ENCODE measurements around the gene CSMD2.

Gene CSMD2

GRCh38 chr1:34007760-34008159 lies 157.3 kb downstream of the CSMD2 start:
- no peak overlapping the region for H3K4me3 ChIP-seq (ENCODE audit: low read length)
- TF ChIP-seq CTCF (conservative IDR thresholded peaks at IDR 0.05; ENCODE audit: low read length): no peak
- no peak for DNase-seq (ENCODE audit: low read depth)

DNA sequence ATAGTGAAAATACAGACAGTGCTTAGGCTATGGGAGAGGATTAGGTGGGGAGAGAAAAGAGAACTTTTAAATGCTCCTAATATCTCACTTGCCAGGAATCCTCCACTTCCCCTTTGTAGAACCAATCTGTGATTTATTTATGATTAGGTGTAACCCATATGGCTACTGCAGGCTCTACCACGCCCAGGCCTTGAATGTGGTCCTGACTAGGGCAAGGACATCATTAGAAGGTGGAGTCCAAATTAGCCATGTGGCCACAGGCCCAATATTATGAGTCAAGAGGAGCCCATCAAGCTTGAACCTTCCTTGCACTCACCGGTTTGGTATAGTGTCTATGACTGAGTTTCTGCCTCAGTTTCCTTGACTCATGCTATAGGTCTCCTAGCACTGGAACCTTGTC lies 159.7 kb downstream of the CSMD2 start:
- DNase-seq (ENCODE audit: low read depth): no peak
- TF ChIP-seq CTCF (conservative IDR thresholded peaks at IDR 0.05; ENCODE audit: low read length): no peak
- no peak overlapping the region for H3K4me3 ChIP-seq (ENCODE audit: low read length)

- no peak for DNase-seq (ENCODE audit: low read depth)
- no peak for TF ChIP-seq CTCF (conservative IDR thresholded peaks at IDR 0.05; ENCODE audit: low read length)
- no peak overlapping the region for H3K4me3 ChIP-seq (ENCODE audit: low read length)
Observed at GRCh38 chr1:34002810-34003209, 162.2 kb downstream of the CSMD2 start.

DNA sequence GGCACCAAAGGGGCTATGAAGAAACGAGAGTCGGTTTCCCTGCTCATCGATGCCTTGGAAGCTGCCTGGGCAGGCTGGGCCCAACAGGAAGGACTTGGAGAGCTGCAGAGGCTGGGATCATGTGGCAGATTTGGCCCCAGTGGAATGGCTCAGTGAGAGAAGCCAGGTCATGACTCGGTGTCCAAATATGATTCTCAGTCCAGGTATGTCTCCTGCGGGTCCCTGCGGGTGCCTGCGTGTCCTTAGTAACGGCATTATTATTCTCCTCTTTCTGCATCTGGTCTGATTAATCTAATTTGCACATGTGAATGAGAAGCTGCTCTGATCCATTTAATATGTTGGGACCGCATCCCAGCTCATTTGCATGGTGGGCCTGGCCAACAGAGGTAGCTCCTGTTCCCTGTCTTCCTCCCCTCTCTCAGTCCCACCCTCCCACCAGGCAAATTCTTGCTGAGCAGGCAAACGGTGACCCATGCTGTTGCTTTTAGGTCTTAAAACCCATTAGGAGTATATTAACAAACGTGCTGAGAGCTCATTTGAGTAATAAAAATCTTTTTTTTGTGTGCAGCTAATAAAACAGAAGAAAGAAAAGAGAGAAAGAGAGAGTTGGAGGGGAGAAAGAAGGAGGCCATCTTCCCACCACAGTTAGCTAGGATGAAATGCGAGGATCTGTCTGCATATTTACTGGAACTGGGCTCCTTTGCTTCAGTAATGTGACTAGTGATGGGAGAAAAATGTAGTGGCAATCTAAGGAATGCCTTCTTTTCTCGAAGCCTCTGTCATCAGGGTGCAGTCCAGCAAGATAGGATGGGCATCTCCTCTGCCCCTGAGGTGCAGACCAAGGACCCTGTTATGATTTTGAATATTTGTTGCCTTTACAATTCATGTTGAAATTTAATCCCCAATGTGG lies 167.6 kb downstream of the CSMD2 start:
- no peak overlapping the region for H3K4me3 ChIP-seq (ENCODE audit: low read length)
- DNase-seq (ENCODE audit: low read depth): peak; percentile 62
- TF ChIP-seq CTCF (conservative IDR thresholded peaks at IDR 0.05; ENCODE audit: low read length): no peak

DNA sequence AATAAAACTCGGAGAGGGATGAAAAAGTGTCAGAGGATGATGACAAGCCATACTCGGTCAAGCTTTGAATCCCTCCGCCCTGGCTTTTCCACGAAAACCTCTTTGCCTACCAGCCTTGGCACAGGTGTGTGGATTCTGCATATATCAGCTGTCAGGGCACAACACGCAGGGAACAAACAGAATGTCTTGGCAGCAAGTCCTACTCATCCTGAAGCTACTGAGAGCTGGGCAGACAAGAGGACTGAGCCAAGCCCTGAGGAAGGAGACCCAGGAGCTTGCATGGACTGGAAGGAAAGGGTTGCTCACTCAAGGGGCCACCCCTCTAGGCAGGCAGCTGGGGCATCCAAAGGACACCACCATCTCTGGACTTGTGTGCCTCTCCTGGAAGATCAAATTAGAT lies 168.7 kb downstream of the CSMD2 start:
- H3K4me3 ChIP-seq (ENCODE audit: low read length): no peak overlapping the region
- TF ChIP-seq CTCF (conservative IDR thresholded peaks at IDR 0.05; ENCODE audit: low read length): no peak
- DNase-seq (ENCODE audit: low read depth): no peak

DNA sequence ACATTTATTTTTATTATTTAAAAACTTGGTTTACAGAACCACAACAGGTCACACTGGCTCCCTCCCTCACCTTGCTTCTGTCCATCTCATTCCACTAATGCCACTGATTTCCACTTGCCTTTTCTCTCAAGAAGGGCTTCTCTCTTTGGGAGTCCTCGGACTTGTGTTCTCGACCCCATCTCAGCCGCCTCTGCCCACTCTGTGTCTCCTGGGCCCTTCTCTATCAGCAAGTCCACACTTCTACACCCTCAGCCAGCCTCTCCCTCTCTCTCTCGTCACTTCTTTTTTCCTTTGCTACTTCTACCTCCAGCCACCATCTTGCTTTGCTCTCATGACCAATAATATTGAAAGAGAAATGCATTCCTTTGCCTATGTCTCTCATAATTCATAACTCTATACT lies 171.7 kb downstream of the CSMD2 start:
- TF ChIP-seq CTCF (conservative IDR thresholded peaks at IDR 0.05; ENCODE audit: low read length): no peak
- H3K4me3 ChIP-seq (ENCODE audit: low read length): no peak overlapping the region
- DNase-seq (ENCODE audit: low read depth): no peak

DNA sequence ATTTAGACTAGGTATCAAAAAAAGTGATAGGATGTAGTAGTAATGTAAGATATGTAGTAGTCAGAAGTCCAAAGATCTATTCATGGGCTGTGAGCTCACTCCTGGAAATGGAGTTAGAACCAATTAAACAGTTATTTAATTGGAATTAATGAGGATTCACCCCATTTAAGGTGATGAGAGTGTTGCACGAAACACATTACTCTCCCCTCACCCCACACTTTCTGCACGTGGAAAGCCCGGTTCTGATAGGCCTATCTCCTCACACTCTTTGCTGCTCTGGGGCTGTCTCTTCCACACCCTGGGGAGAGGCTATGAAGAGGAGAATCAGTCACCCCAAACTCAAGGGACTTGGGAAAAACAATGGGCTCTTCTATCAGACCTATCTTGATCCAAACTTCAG lies 174.7 kb downstream of the CSMD2 start:
- TF ChIP-seq CTCF (conservative IDR thresholded peaks at IDR 0.05; ENCODE audit: low read length): no peak
- H3K4me3 ChIP-seq (ENCODE audit: low read length): no peak overlapping the region
- DNase-seq (ENCODE audit: low read depth): no peak

Measured in AG10803 (cell line).